GM23338 (cell line): ENCODE results near the gene CNTNAP5. TPM values are rescaled to one million over a fixed set of nuclear protein-coding genes. Genes with fewer than 3 reads are reported as not detected.

Experiments used
- ATAC-seq: fragments of 200-7000 bp; cut with Tn5 transposase; 3 replicates; pipeline ENCODE4 v1.9.1; 2020
- DNase-seq: peaks from one replicate; pipeline ENCODE4 v3.0.0-alpha.2; 2015; ENCODE audit warnings: low spot score
- H2AFZ ChIP-seq: fragments of 200-600 bp; sonication (generic); 2 replicates; pipeline ENCODE4 v1.8.0; 2016; ENCODE audit warnings: antibody characterized with exemption, mild to moderate bottlenecking, moderate library complexity
- H3F3A ChIP-seq: fragments of 200-600 bp; sonication (generic); replicated peaks from 2 replicates; pipeline ENCODE4 v1.8.0; 2017; ENCODE audit warnings: antibody characterized with exemption, mixed run types, low read depth
- H3K27ac ChIP-seq: fragments of 200-600 bp; sonication (generic); 2 replicates; pipeline ENCODE4 v1.6.1; 2016; ENCODE audit warnings: low read depth
- H3K27me3 ChIP-seq: fragments of 200-600 bp; sonication (generic); 2 replicates; pipeline ENCODE4 v1.8.0; 2016; ENCODE audit warnings: mild to moderate bottlenecking, mixed run types, moderate library complexity; ENCODE audit not compliant: insufficient read depth
- H3K36me3 ChIP-seq: fragments of 200-600 bp; sonication (generic); 2 replicates; pipeline ENCODE4 v1.8.0; 2016; ENCODE audit warnings: mild to moderate bottlenecking; ENCODE audit not compliant: insufficient read depth
- H3K4me1 ChIP-seq: fragments of 200-600 bp; sonication (generic); 2 replicates; pipeline ENCODE4 v1.8.0; 2016; ENCODE audit warnings: mild to moderate bottlenecking, moderate library complexity; ENCODE audit not compliant: insufficient read depth
- H3K4me2 ChIP-seq: fragments of 200-600 bp; sonication (generic); 2 replicates; pipeline ENCODE4 v1.7.1; 2017; ENCODE audit warnings: mixed run types
- H3K4me3 ChIP-seq: fragments of 200-600 bp; sonication (generic); 2 replicates; pipeline ENCODE4 v1.6.1; 2016; ENCODE audit warnings: mixed run types
- H3K79me2 ChIP-seq: fragments of 200-600 bp; sonication (generic); replicated peaks from 2 replicates; pipeline ENCODE4 v1.8.0; 2017; ENCODE audit warnings: mild to moderate bottlenecking; ENCODE audit not compliant: insufficient read depth
- H3K9me2 ChIP-seq: fragments of 200-600 bp; sonication (generic); 2 replicates; pipeline ENCODE4 v1.8.0; 2017; ENCODE audit not compliant: insufficient read depth
- H4K20me1 ChIP-seq: fragments of 200-600 bp; sonication (generic); replicated peaks from 2 replicates; pipeline ENCODE4 v1.8.0; 2017; ENCODE audit warnings: mild to moderate bottlenecking; ENCODE audit not compliant: insufficient read depth
- H3K27ac Mint-ChIP-seq: 2 replicates; pipeline ENCODE4 v1.8.0; 2020; ENCODE audit warnings: inconsistent platforms, mild to moderate bottlenecking, moderate library complexity, mixed read lengths
- H3K27me3 Mint-ChIP-seq: 3 replicates; pipeline ENCODE4 v1.8.0; 2022; ENCODE audit warnings: low read depth, mild to moderate bottlenecking, moderate library complexity, mixed read lengths, inconsistent platforms; ENCODE audit not compliant: insufficient read depth, poor library complexity
- H3K36me3 Mint-ChIP-seq: 3 replicates; pipeline ENCODE4 v1.8.0; 2021; ENCODE audit warnings: low read depth, mild to moderate bottlenecking, inconsistent platforms, moderate library complexity, mixed read lengths
- H3K4me1 Mint-ChIP-seq: 3 replicates; pipeline ENCODE4 v1.8.0; 2020; ENCODE audit warnings: mild to moderate bottlenecking, inconsistent platforms, mixed read lengths
- H3K4me3 Mint-ChIP-seq: 3 replicates; pipeline ENCODE4 v1.8.0; 2021; ENCODE audit warnings: moderate library complexity, mild to moderate bottlenecking, inconsistent platforms, mixed read lengths
- H3K9me3 Mint-ChIP-seq: 3 replicates; pipeline ENCODE4 v1.8.0; 2020; ENCODE audit warnings: moderate library complexity, mild to moderate bottlenecking, inconsistent platforms, mixed read lengths
- CREB1 ChIP-seq: fragments of 250-450 bp; sonication (Bioruptor Pico); IDR thresholded peaks from 2 replicates; pipeline ENCODE4 v1.5.0; 2020; ENCODE audit warnings: low read depth, mild to moderate bottlenecking, moderate library complexity
- CTCF ChIP-seq, 2 experiments: fragments of 200-600 bp in 1 of 2; sonication (generic) in 1 of 2; conservative IDR thresholded peaks; 2 replicates each; pipeline versions ENCODE4 v1.5.1 to v1.6.1; 2016 to 2017; ENCODE audit warnings: antibody characterized with exemption in 2 of 2, low read depth in 2 of 2, mild to moderate bottlenecking in 2 of 2, moderate library complexity in 1 of 2
- EZH2phosphoT487 ChIP-seq: fragments of 200-600 bp; sonication (generic); IDR thresholded peaks from one replicate; pipeline ENCODE4 v1.8.1; 2018; ENCODE audit warnings: antibody characterized with exemption; ENCODE audit not compliant: unreplicated experiment
- JUNB ChIP-seq: IDR thresholded peaks from one replicate; pipeline ENCODE4 v1.6.1; 2016; ENCODE audit warnings: antibody characterized with exemption; ENCODE audit not compliant: unreplicated experiment
- NANOG ChIP-seq: IDR thresholded peaks from 2 replicates; pipeline ENCODE4 v1.6.1; 2016; ENCODE audit warnings: antibody characterized with exemption, borderline replicate concordance
- POLR2AphosphoS5 ChIP-seq: IDR thresholded peaks from 2 replicates; pipeline ENCODE4 v1.6.1; 2016; ENCODE audit warnings: antibody characterized with exemption, low read depth
- REST ChIP-seq: IDR thresholded peaks from one replicate; pipeline ENCODE4 v1.6.1; 2018; ENCODE audit warnings: antibody characterized with exemption; ENCODE audit not compliant: unreplicated experiment
- STAT1 ChIP-seq: IDR thresholded peaks from one replicate; pipeline ENCODE4 v1.6.1; 2016; ENCODE audit warnings: antibody characterized with exemption; ENCODE audit not compliant: unreplicated experiment
- ZNF114 ChIP-seq: fragments of 250-450 bp; sonication (Bioruptor Pico); IDR thresholded peaks from 2 replicates; pipeline ENCODE4 v1.5.0; 2020; ENCODE audit warnings: mild to moderate bottlenecking, moderate library complexity
- ZNF331 ChIP-seq: fragments of 250-450 bp; sonication (Bioruptor Pico); IDR thresholded peaks from 2 replicates; pipeline ENCODE4 v1.5.0; 2020; ENCODE audit warnings: low read depth, mild to moderate bottlenecking, moderate library complexity
- polyA plus RNA-seq: library from polyadenylated mRNA; unstranded; fragments of >200 nt; fragmentation: Nextera tagmentation; extraction: Ambion mirVana; gene quantifications from 2 replicates; pipeline ENCODE4 v1.2.1, GENCODE V29; 2016
- total RNA-seq: library from RNA; depleted of rRNA; stranded (reverse); fragments of >200 nt; shearing (Covaris generic); gene quantifications from 2 replicates; pipeline ENCODE4 v1.2.3, GENCODE V29; 2014
- TF ChIP-seq, protein P1 (sequence below): IDR thresholded peaks from 2 replicates; pipeline ENCODE4 v1.6.1; 2016; ENCODE audit warnings: antibody characterized with exemption

CNTNAP5 gene
- total and polyA plus RNA-seq, 2 experiments from 2014 or later = 0.49 to 0.50 TPM

- TF ChIP-seq REST = no peak
- TF ChIP-seq POLR2AphosphoS5 = no peak
- TF ChIP-seq NANOG = no peak
- TF ChIP-seq EZH2phosphoT487 = no peak
- TF ChIP-seq ZNF114 (CRISPR knock-in tag) = no peak
- TF ChIP-seq CTCF (conservative IDR thresholded peaks at IDR 0.05; ENCODE audit: low read depth in 2 of 2) = no peak
- no peak for TF ChIP-seq STAT1
- TF ChIP-seq CREB1 (CRISPR knock-in tag) = no peak
- TF ChIP-seq JUNB = no peak
- TF ChIP-seq, protein P1, sequence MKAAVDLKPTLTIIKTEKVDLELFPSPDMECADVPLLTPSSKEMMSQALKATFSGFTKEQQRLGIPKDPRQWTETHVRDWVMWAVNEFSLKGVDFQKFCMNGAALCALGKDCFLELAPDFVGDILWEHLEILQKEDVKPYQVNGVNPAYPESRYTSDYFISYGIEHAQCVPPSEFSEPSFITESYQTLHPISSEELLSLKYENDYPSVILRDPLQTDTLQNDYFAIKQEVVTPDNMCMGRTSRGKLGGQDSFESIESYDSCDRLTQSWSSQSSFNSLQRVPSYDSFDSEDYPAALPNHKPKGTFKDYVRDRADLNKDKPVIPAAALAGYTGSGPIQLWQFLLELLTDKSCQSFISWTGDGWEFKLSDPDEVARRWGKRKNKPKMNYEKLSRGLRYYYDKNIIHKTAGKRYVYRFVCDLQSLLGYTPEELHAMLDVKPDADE = no peak
Measured at GRCh38 chr2:124536591-124536990, 511.5 kb downstream of the CNTNAP5 start (continued).

GRCh38 chr2:124538549-124538948, 513.5 kb downstream of the CNTNAP5 start:
- H3K27ac ChIP-seq = no peak overlapping the region
- H3K79me2 ChIP-seq = no peaks in the 10 kb centered on the region
- H2AFZ ChIP-seq = no peak overlapping the region
- Mint-ChIP-seq H3K9me3 (peaks cover 1% of the 10 kb centered on the region; the same call in 1 of the 3 replicates), H3K4me1 (peaks cover 7% of the 10 kb centered on the region), H3K36me3 (no peaks in the 10 kb centered on the region), H3K4me3 (no peak overlapping the region), H3K27me3 (no peaks in the 10 kb centered on the region), H3K27ac (no peak overlapping the region)
- no peak for ATAC-seq
- H4K20me1 ChIP-seq = no peaks in the 10 kb centered on the region
- H3K4me3 ChIP-seq = no peak overlapping the region
- no peak overlapping the region for H3K4me2 ChIP-seq
- peaks cover 9% of the 10 kb centered on the region; the same call in 1 of the 2 replicates for H3K9me2 ChIP-seq
- DNase-seq = no peak
- H3F3A ChIP-seq = no peaks in the 10 kb centered on the region
- no peaks in the 10 kb centered on the region for H3K4me1 ChIP-seq
- no peaks in the 10 kb centered on the region for H3K27me3 ChIP-seq
- no peaks in the 10 kb centered on the region for H3K36me3 ChIP-seq
- TF ChIP-seq, protein P1 = no peak
- TF ChIP-seq REST = no peak
- TF ChIP-seq STAT1 = no peak
- TF ChIP-seq JUNB = no peak
- TF ChIP-seq POLR2AphosphoS5 = no peak
- no peak for TF ChIP-seq CREB1 (CRISPR knock-in tag)
- no peak for TF ChIP-seq EZH2phosphoT487
- no peak for TF ChIP-seq ZNF331
